Measurements from ENCODE around the gene HMGN2.

DNA sequence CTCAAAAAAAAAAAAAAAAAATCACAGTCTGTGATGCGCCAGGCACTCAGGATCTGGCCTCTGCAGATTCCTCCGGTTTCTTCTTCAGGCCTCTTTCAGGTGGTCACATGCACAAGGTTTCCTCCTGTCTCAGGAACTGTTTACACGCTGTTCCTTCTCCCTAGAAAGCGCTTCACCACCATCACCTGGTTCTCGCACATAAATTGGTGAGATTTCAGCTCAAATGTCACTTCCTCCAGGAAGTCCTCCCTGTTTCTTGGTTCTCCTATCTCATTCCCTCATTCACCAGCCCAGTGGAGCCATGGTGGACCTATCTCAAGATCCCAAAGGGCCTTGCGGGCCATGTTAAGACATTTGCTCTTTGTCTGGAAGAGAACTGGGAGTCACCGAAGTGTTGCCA is 26.7 kb downstream of the HMGN2 start:
- no peak for TF ChIP-seq EZH2 (IDR thresholded peaks at IDR 0.05; ENCODE audit: borderline replicate concordance, low read length)
- TF ChIP-seq, protein P1, sequence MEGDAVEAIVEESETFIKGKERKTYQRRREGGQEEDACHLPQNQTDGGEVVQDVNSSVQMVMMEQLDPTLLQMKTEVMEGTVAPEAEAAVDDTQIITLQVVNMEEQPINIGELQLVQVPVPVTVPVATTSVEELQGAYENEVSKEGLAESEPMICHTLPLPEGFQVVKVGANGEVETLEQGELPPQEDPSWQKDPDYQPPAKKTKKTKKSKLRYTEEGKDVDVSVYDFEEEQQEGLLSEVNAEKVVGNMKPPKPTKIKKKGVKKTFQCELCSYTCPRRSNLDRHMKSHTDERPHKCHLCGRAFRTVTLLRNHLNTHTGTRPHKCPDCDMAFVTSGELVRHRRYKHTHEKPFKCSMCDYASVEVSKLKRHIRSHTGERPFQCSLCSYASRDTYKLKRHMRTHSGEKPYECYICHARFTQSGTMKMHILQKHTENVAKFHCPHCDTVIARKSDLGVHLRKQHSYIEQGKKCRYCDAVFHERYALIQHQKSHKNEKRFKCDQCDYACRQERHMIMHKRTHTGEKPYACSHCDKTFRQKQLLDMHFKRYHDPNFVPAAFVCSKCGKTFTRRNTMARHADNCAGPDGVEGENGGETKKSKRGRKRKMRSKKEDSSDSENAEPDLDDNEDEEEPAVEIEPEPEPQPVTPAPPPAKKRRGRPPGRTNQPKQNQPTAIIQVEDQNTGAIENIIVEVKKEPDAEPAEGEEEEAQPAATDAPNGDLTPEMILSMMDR (conservative IDR thresholded peaks at IDR 0.05 in 1 of 2, IDR thresholded peaks at IDR 0.05 in 1 of 2; ENCODE audit: extremely low read depth in 1 of 2, insufficient read depth in 1 of 2, low read depth in 1 of 2, low read length in 2 of 2), result no peak
